IMR-90 (cell line): ENCODE results near the gene HEATR1. TPM values are rescaled to one million over a fixed set of nuclear protein-coding genes. Genes with fewer than 3 reads are reported as not detected.

ENCODE experiments used
- ATAC-seq: fragments of 200-7000 bp; cut with Tn5 transposase; 2 replicates; pipeline ENCODE4 v1.9.1; 2020; ENCODE audit warnings: low read depth, mild to moderate bottlenecking, moderate library complexity
- BruUV-seq: library from RNA; stranded (reverse); fragments of 400-500 nt; replicated peaks from 2 replicates; lab custom pipeline; 2021; lab: Mats Ljungman, UMichigan
- CTCF ChIA-PET: fragments of 300-600 bp; formaldehyde crosslinking; extraction: SDS; loops from one replicate; lab custom pipeline; 2021; ENCODE audit warnings: antibody characterized with exemption; lab: Yijun Ruan, JAX
- POLR2A ChIA-PET: fragments of 300-600 bp; sonication (Branson Sonifier 250); formaldehyde crosslinking; loops from one replicate; lab custom pipeline; 2022; ENCODE audit warnings: antibody characterized with exemption; ENCODE audit not compliant: unreplicated experiment; lab: Charles Lee
- DNase-seq: peaks from one replicate; pipeline ENCODE4 v3.0.0; 2013
- H2AFZ ChIP-seq: replicated peaks from 2 replicates; pipeline ENCODE3; 2013; ENCODE audit warnings: low read length, mild to moderate bottlenecking; ENCODE audit not compliant: poor library complexity
- H2AK5ac ChIP-seq: 2 replicates; pipeline ENCODE4 v1.6.1; 2013; ENCODE audit warnings: low read depth, low read length, inconsistent platforms
- H2AK9ac ChIP-seq: replicated peaks from 2 replicates; pipeline ENCODE3; 2013; ENCODE audit warnings: mild to moderate bottlenecking, low read depth, low read length, moderate library complexity; ENCODE audit not compliant: poor library complexity
- H2BK120ac ChIP-seq: 2 replicates; pipeline ENCODE4 v1.6.1; 2013; ENCODE audit warnings: low read depth, low read length, inconsistent platforms
- H2BK15ac ChIP-seq: 3 replicates; pipeline ENCODE4 v1.6.1; 2013; ENCODE audit warnings: low read depth, low read length, inconsistent platforms
- H2BK20ac ChIP-seq: 2 replicates; pipeline ENCODE4 v1.6.1; 2013; ENCODE audit warnings: low read depth, mild to moderate bottlenecking, inconsistent platforms, low read length, moderate library complexity
- H2BK5ac ChIP-seq: 2 replicates; pipeline ENCODE4 v1.6.1; 2013; ENCODE audit warnings: mild to moderate bottlenecking, low read depth, low read length, inconsistent platforms; ENCODE audit not compliant: poor library complexity, severe bottlenecking
- H3K14ac ChIP-seq: replicated peaks from 2 replicates; pipeline ENCODE4 v1.6.1; 2013; ENCODE audit warnings: low read depth, low read length, inconsistent platforms
- H3K18ac ChIP-seq: 2 replicates; pipeline ENCODE4 v1.6.1; 2013; ENCODE audit warnings: low read depth, low read length, control low read depth
- H3K23ac ChIP-seq: 2 replicates; pipeline ENCODE4 v1.6.1; 2013; ENCODE audit warnings: low read depth, low read length, inconsistent platforms
- H3K27ac ChIP-seq: 2 replicates; pipeline ENCODE4 v1.5.1; 2013; ENCODE audit warnings: mild to moderate bottlenecking, control low read depth, low read length; ENCODE audit not compliant: insufficient read depth
- H3K27me3 ChIP-seq: 2 replicates; pipeline ENCODE4 v1.6.1; 2013; ENCODE audit warnings: low read length; ENCODE audit not compliant: control insufficient read depth, insufficient read depth
- H3K36me3 ChIP-seq: 2 replicates; pipeline ENCODE4 v1.6.1; 2013; ENCODE audit warnings: low read length, mixed read lengths; ENCODE audit not compliant: control insufficient read depth, insufficient read depth
- H3K4ac ChIP-seq: 2 replicates; pipeline ENCODE4 v1.6.1; 2013; ENCODE audit warnings: low read depth, low read length, inconsistent platforms
- H3K4me1 ChIP-seq: 2 replicates; pipeline ENCODE4 v1.6.1; 2013; ENCODE audit warnings: low read length, mixed read lengths; ENCODE audit not compliant: control insufficient read depth, insufficient read depth
- H3K4me2 ChIP-seq: 2 replicates; pipeline ENCODE4 v1.6.1; 2013; ENCODE audit warnings: low read depth, mild to moderate bottlenecking, control low read depth, low read length, moderate library complexity
- H3K4me3 ChIP-seq: 2 replicates; pipeline ENCODE4 v1.5.1; 2013; ENCODE audit warnings: low read depth, mild to moderate bottlenecking, control low read depth, low read length, moderate library complexity; ENCODE audit not compliant: insufficient read depth
- H3K56ac ChIP-seq: 2 replicates; pipeline ENCODE4 v1.6.1; 2013; ENCODE audit warnings: low read length, inconsistent platforms; ENCODE audit not compliant: insufficient read depth; ENCODE audit errors: extremely low read depth
- H3K79me1 ChIP-seq, 2 experiments: 2 replicates each; pipeline ENCODE4 v1.6.1; 2013; ENCODE audit warnings: low read length in 2 of 2, inconsistent platforms in 1 of 2, low read depth in 1 of 2
- H3K9ac ChIP-seq: 2 replicates; pipeline ENCODE4 v1.6.1; 2013; ENCODE audit warnings: low read depth, low read length, control low read depth
- H3K9me1 ChIP-seq: 2 replicates; pipeline ENCODE4 v1.6.1; 2013; ENCODE audit warnings: low read length, inconsistent platforms; ENCODE audit not compliant: insufficient read depth
- H3K9me3 ChIP-seq: 2 replicates; pipeline ENCODE4 v1.6.1; 2013; ENCODE audit warnings: low read length; ENCODE audit not compliant: control insufficient read depth, insufficient read depth
- H4K20me1 ChIP-seq: 2 replicates; pipeline ENCODE4 v1.6.1; 2013; ENCODE audit warnings: low read length, inconsistent platforms; ENCODE audit not compliant: insufficient read depth
- H4K5ac ChIP-seq: 2 replicates; pipeline ENCODE4 v1.6.1; 2013; ENCODE audit warnings: mild to moderate bottlenecking, low read depth, low read length, control low read depth
- H4K8ac ChIP-seq, 2 experiments: 2 replicates each; pipeline ENCODE4 v1.6.1; 2013; ENCODE audit warnings: low read depth in 2 of 2, low read length in 2 of 2, control low read depth in 1 of 2, inconsistent platforms in 1 of 2
- H4K91ac ChIP-seq: 2 replicates; pipeline ENCODE4 v1.6.1; 2013; ENCODE audit warnings: low read depth, low read length, inconsistent platforms; ENCODE audit not compliant: insufficient read depth
- BHLHE40 ChIP-seq: fragments of 150-350 bp; IDR thresholded peaks from 2 replicates; pipeline ENCODE4 v1.6.1; 2016; ENCODE audit warnings: mild to moderate bottlenecking, low read depth, low read length
- CEBPB ChIP-seq: IDR thresholded peaks from 2 replicates; pipeline ENCODE4 v1.6.1; 2012; ENCODE audit warnings: low read depth, low read length, improper control_type of control experiment
- CHD1 ChIP-seq: IDR thresholded peaks from 2 replicates; pipeline ENCODE4 v1.6.1; 2012; ENCODE audit warnings: low read depth, low read length, improper control_type of control experiment
- MAFK ChIP-seq: IDR thresholded peaks from 2 replicates; pipeline ENCODE4 v1.6.1; 2012; ENCODE audit warnings: low read depth, low read length, improper control_type of control experiment
- MXI1 ChIP-seq: IDR thresholded peaks from 2 replicates; pipeline ENCODE4 v1.6.1; 2012; ENCODE audit warnings: low read depth, mild to moderate bottlenecking, low read length, moderate library complexity, borderline replicate concordance
- NFE2L2 ChIP-seq: fragments of 150-350 bp; IDR thresholded peaks from 2 replicates; pipeline ENCODE4 v1.6.1; 2016; ENCODE audit warnings: low read depth, mild to moderate bottlenecking, low read length
- POLR2A ChIP-seq: IDR thresholded peaks from 2 replicates; pipeline ENCODE4 v1.6.1; 2012; ENCODE audit warnings: mild to moderate bottlenecking, low read depth, low read length
- RAD21 ChIP-seq: IDR thresholded peaks from 2 replicates; pipeline ENCODE4 v1.6.1; 2012; ENCODE audit warnings: low read length, improper control_type of control experiment
- RCOR1 ChIP-seq: IDR thresholded peaks from 2 replicates; pipeline ENCODE4 v1.6.1; 2012; ENCODE audit warnings: mild to moderate bottlenecking, low read length, improper control_type of control experiment; ENCODE audit not compliant: insufficient replicate concordance
- RFX5 ChIP-seq: IDR thresholded peaks from 2 replicates; pipeline ENCODE4 v1.8.0; 2012; ENCODE audit warnings: low read depth, mild to moderate bottlenecking, low read length, moderate library complexity
- WGBS, 2 experiments: methylation state at CpG; one replicate each; pipeline versions ENCODE4 v1.1.5 to v1.1.7; 2013; ENCODE audit warnings: missing lambda C conversion rate in 2 of 2; ENCODE audit not compliant: insufficient read length in 1 of 2; ENCODE audit errors: extremely low coverage in 2 of 2; 5-methylcytosine and 5-hydroxymethylcytosine counted together
- dilution Hi-C: fragments of 300-500 bp; cut with HindIII; formaldehyde crosslinking; loops from one replicate; pipeline ENCODE4 v1.14.3; 2018; ENCODE audit warnings: low sequenced_read_pairs; ENCODE audit not compliant: unreplicated experiment
- in situ Hi-C: fragments of 300-500 bp; cut with MboI; formaldehyde crosslinking; loops from 3 replicates; pipeline ENCODE4 v1.14.3; 2019; ENCODE audit warnings: low sequenced_read_pairs, inconsistent platforms, mixed read lengths
- intact Hi-C: fragments of 100-400 bp; cut with micrococcal nuclease; formaldehyde crosslinking; loops from 2 replicates; pipeline ENCODE4 v1.10.0; 2022
- polyA plus RNA-seq, 3 experiments: library from polyadenylated mRNA; depleted of rRNA; stranded (reverse); fragments of >200 nt; gene quantifications; 2 replicates each; pipeline ENCODE4 v1.2.3, GENCODE V29; 2012; ENCODE audit warnings: low replicate concordance in 1 of 3
- total RNA-seq: library from RNA; depleted of rRNA; stranded (reverse); fragments of >200 nt; gene quantifications from 2 replicates; pipeline ENCODE4 v1.2.3, GENCODE V29; 2012
- TF ChIP-seq, protein P1 (sequence below): fragments of 150-350 bp; IDR thresholded peaks from 2 replicates; pipeline ENCODE4 v1.6.1; 2016; ENCODE audit warnings: low read depth, mild to moderate bottlenecking, low read length, moderate library complexity, borderline replicate concordance
- TF ChIP-seq, protein P2 (sequence below): conservative IDR thresholded peaks from 2 replicates; pipeline ENCODE4 v1.5.1; 2012; ENCODE audit warnings: mild to moderate bottlenecking, low read depth, low read length, improper control_type of control experiment
- TF ChIP-seq, protein P3 (sequence below): fragments of 150-350 bp; IDR thresholded peaks from 2 replicates; pipeline ENCODE4 v1.6.1; 2017; ENCODE audit warnings: mild to moderate bottlenecking, antibody characterized with exemption, low read length, low read depth

The HEATR1 gene
- total and polyA plus RNA-seq, 2 of the 4 experiments (the other 2 are of a cell fraction) = 8.5 to 53.8 TPM

DNA sequence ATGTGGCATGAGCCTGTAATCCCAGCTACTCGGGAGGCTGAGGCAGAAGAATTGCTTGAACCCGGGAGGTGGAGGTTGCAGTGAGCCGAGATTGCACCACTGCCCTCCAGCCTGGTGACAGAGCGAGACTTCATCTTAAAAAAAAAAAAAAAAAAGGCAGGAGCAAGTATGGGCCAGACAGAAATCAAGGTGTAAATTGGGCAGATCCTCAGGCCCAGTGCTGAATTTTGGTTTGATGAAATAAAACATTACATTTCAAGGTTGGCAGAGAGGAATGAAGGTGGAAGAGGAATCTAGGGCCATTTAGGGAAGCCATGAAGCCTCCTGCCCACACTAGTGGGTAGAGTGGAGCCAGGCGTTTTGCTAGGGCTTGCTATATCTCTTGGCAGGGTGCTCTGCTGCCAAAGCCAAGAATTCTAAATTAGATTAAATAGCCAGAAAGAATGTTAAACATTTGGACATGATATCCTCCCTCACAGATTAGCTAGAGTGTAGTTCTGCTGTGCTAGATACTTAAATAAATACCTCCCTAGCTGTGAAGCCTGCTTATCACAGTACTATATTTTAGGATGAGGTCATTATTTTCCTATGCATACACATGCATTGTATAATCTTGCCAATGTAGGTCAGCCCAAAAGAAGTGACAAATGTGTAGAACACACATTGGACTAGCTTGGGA, 97.2 kb downstream of the HEATR1 start:
- Histone ChIP-seq H2BK5ac (no peak overlapping the region), H3K9me1 (0 out of 2 replicates have a peak, but pooled peaks cover 4% of the 10 kb centered on the region), H3K4ac (no peak overlapping the region), H2AK5ac (no peak overlapping the region), H3K9ac (no peak overlapping the region), H3K4me2 (no peak overlapping the region), H3K14ac (no peak overlapping the region), H3K9me3 (no peaks in the 10 kb centered on the region), H4K5ac (no peak overlapping the region), H4K20me1 (no peaks in the 10 kb centered on the region), H3K56ac (no peak overlapping the region), H3K79me1 (no peaks in the 10 kb centered on the region), H2BK15ac (no peak overlapping the region), H3K23ac (no peak overlapping the region), H2AK9ac (no peak overlapping the region), H3K18ac (no peak overlapping the region), H2BK120ac (0 out of 2 replicates have a peak overlapping the region, but pooled peaks have one; percentile 12), H3K36me3 (no peaks in the 10 kb centered on the region), H2AFZ (no peak overlapping the region), H2BK20ac (no peak overlapping the region), H3K4me3 (no peak overlapping the region), H3K4me1 (peaks cover 4% of the 10 kb centered on the region; the same call in 1 of the 2 replicates), H3K27me3 (peaks cover 2% of the 10 kb centered on the region; the same call in 1 of the 2 replicates), H4K8ac (no peak overlapping the region), H3K27ac (no peak overlapping the region), H4K91ac (no peak overlapping the region)
- dilution Hi-C loops (no loop called here), intact Hi-C loops (no loop called here), in situ Hi-C loops (no loop called here)
- CTCF ChIA-PET = interaction anchor here (0.6 to 1.4 kb wide), 3 partner anchors 11 to 1062 kb away, joined by 4 to 6 read pairs (median 4); no protein-coding TSS in a partner anchor
- no peak for TF ChIP-seq RCOR1
- TF ChIP-seq MAFK = no peak
- TF ChIP-seq MXI1 = no peak
- no peak for TF ChIP-seq CHD1
- no peak for TF ChIP-seq CEBPB
- no peak for TF ChIP-seq NFE2L2
- no peak for TF ChIP-seq BHLHE40
- TF ChIP-seq, protein P1, sequence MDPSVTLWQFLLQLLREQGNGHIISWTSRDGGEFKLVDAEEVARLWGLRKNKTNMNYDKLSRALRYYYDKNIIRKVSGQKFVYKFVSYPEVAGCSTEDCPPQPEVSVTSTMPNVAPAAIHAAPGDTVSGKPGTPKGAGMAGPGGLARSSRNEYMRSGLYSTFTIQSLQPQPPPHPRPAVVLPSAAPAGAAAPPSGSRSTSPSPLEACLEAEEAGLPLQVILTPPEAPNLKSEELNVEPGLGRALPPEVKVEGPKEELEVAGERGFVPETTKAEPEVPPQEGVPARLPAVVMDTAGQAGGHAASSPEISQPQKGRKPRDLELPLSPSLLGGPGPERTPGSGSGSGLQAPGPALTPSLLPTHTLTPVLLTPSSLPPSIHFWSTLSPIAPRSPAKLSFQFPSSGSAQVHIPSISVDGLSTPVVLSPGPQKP = no peak
- TF ChIP-seq, protein P2, sequence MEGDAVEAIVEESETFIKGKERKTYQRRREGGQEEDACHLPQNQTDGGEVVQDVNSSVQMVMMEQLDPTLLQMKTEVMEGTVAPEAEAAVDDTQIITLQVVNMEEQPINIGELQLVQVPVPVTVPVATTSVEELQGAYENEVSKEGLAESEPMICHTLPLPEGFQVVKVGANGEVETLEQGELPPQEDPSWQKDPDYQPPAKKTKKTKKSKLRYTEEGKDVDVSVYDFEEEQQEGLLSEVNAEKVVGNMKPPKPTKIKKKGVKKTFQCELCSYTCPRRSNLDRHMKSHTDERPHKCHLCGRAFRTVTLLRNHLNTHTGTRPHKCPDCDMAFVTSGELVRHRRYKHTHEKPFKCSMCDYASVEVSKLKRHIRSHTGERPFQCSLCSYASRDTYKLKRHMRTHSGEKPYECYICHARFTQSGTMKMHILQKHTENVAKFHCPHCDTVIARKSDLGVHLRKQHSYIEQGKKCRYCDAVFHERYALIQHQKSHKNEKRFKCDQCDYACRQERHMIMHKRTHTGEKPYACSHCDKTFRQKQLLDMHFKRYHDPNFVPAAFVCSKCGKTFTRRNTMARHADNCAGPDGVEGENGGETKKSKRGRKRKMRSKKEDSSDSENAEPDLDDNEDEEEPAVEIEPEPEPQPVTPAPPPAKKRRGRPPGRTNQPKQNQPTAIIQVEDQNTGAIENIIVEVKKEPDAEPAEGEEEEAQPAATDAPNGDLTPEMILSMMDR = no peak
- TF ChIP-seq RAD21 = no peak
- TF ChIP-seq RFX5 = no peak
- TF ChIP-seq POLR2A = no peak
- TF ChIP-seq, protein P3, sequence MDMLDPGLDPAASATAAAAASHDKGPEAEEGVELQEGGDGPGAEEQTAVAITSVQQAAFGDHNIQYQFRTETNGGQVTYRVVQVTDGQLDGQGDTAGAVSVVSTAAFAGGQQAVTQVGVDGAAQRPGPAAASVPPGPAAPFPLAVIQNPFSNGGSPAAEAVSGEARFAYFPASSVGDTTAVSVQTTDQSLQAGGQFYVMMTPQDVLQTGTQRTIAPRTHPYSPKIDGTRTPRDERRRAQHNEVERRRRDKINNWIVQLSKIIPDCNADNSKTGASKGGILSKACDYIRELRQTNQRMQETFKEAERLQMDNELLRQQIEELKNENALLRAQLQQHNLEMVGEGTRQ = no peak
- ATAC-seq (peak; percentile 82), DNase-seq (peak; percentile 49)
- no TSS peak for BruUV-seq
- WGBS, 2 experiments = 83% methylated on average over 1 of the region's 5 CpGs; no CpG with 5 or more reads in 1 of the 2 experiments
- POLR2A ChIA-PET = no interaction called here
